COLO668 (cell line): ENCODE measurements around the gene UBE2G2.

ENCODE experiments used
- DNase-seq: peaks from one replicate; lab custom pipeline; 2025; ENCODE audit not compliant: unreplicated experiment; lab: John Stamatoyannopoulos, UW

The UBE2G2 gene

DNA sequence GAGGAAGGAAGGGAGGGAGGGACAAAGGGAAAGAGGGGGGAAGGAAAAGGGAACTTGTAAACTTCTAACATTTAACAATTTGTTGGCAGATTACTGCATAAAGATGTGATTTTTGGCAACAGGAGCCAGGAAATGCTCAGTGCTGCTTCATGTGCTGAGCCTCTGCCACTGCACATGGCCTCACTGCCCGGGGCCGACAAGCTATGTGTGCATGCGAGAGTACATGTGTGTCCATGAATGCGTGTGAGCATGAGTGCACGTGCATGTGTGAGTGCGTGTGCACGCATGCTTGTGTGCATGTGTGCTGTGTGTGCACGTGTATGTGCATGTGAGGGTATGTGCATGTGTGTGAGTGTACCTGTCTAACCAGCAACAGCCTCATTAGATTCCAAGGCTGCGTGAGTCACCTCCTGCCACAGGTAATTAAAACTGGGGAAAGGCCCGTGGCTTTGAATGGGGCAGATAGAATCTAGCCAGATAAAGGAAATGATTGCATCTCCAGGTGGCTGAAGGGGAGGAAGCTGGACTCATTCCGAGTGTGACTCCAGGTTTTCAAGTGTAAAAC, 48.9 kb downstream of the UBE2G2 start:
- peak; percentile 63 for DNase-seq

DNA sequence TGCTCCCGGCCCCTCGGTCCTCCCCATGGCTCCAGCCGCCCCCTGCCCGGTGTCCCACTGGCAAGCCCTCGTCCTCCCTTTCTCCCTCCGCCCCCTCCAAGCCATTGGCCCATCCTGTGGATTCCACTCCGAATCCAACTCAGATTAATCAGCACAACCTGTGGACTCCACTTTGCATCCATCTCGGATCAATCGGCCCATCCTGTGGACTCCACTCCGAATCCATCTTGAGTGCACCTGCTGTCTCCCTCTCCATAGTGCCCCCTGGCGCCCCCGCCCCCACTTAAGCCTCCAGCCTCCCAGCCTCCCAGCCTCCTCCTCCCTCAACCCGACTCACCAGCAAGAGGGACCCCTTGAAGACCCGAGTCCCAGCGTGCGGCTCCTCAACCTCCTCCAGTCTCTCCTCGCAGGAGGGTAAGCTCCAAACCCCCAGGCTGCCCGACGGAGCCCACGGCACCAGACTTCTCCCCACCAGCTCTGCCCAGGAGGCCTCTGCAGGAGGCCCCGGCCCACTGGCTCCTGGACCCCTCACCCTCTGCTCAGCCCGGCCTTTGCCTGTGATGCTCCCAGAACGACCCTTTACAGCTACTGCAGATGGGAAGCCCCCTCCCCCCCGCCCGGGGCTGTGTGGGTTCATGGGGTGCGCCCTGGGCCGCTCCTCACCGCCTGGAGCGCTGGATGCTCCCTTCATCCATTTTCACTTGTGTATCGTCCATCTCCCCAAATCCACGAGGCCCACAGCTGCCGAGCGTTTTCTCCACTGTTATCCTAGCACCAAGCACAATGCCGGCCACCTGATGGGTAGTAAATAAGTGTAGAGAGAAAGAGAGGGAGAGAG, 49.6 kb downstream of the UBE2G2 start:
- DNase-seq = no peak

DNA sequence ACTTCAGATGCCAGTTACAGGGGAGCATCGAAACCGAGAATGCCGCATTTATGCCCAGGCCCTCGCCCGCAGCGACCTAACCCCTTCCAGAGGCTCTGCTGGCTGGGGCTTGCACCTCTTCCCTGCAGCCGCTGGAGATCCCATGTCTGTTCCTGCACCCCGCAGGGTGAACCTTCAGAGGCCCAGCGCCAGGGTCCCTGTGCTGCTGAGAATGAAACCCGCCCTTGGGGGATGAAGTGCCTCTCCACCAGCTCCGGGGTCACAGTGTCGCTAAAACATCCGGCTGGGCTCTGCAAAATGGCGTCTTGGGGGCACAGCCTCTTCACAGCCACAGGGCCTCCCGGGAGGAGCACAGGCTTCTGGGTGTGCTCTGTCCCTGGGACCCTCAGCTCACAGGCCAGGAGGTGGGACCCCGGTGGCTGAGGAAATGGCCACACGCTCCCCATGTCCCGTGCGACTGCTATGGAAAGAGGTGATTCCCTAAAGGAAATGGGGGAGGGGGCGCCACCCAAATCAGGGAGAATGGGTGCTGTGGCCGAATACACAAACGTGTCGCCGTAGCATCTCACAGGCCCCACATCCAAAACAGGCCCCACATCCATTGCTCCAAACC, 50.3 kb downstream of the UBE2G2 start:
- no peak for DNase-seq

DNA sequence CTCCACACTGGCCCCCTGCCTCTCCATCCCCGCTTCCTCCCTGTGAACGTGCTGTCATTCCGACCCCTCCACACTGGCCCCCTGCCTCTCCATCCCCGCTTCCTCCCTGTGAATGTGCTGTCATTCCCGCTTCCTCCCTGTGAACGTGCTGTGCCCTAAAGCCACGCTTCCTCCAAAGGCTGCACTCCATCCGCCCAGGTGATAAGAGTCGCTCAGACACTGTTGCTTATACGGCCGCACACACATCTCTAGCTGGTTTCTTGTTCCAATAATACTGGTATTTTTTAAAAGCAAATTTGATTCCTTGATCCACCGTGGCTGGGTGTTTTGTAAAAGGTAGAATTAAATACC, 51.0 kb downstream of the UBE2G2 start:
- no peak for DNase-seq

DNA sequence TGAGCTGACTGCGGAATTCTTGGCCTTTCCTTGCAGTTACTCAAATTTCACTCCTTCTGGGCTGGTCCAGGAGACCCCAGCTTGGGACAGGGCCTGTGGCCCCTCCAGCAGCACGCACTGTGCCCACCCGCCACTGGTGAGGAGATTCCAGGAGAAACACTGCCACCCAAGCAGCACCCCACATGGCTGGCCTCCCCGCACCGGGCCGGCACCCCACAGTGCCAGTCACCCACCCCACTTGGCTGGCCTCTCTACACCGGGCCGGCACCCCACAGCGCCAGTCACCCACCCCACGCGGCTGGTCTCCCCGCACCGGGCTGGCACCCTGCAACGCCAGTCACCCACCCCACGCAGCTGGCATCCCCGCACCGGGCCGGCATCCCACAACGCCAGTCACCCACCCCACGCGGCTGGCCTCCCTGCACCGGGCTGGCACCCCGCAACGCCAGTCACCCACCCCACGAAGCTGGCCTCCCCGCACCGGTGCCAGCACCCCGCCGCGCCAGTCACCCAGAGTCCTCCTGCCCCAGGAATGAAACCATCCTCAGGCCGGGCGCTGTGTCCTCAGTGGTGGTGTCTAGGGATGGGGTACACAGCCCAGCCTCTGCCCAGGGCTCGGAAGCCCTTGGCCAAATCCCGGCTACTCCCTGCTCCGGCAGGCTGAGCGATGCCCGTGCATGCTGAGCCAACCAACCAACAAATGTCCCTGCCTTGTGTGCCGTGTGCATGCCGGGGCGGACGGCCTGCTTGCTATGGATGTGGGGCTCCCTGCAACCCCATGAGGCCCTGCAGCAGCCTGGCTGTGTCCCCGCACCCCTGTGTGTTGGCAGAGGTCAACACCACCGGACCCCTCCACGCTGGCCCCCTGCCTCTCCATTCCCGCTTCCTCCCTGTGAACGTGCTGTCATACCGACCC, 51.6 kb downstream of the UBE2G2 start:
- no peak for DNase-seq

DNA sequence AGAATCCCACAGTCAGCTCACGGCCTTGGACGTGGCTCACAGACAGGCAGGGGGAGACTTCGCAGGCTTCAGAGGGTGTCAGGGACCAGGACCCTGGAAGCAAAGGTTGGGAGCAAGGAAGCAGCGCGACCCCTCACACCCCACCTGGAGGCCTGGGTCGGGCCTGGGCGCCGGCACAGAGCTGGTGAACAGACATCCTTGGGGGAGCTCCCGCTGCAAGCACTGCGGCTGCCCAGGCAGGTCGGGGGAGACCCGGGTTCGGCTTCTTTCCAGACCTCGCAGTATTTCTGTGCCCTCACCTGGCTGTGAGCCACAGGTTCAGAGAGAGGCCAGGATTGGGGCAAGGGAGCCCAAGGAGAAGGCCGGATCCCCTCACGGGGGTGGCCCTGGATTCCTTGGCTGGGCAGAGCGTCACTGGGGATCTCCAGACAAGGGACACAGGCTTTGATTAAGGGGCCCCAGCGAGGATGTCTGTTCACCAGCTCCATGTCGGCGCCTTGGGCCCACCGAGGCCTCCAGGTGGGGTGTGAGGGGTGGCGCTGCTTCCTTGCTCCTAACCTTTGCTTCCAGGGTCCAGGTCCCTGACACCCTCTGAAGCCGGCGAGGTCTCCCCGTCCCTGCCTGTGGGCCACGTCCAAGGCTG, 52.4 kb downstream of the UBE2G2 start:
- DNase-seq = no peak

DNA sequence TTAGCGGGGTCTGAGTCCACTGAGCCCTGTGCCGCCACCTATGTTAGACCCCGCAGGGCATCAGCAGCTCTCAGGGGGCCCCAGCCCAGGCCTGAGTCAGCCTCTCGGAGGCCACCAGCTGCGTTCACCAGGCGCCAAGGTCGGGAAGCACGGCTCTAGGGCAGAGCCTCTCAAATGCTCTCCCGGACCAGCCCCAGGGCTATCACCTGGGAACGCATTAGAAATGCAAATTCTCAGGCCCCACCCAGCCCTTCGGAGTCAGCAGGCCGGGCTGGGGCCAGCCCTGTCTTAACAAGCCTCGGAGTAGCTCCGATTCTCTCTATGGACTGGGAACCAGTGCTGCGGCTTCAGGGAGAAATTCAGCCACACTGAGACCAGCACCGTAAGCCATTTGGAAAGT, 53.0 kb downstream of the UBE2G2 start:
- DNase-seq = peak; percentile 78

DNA sequence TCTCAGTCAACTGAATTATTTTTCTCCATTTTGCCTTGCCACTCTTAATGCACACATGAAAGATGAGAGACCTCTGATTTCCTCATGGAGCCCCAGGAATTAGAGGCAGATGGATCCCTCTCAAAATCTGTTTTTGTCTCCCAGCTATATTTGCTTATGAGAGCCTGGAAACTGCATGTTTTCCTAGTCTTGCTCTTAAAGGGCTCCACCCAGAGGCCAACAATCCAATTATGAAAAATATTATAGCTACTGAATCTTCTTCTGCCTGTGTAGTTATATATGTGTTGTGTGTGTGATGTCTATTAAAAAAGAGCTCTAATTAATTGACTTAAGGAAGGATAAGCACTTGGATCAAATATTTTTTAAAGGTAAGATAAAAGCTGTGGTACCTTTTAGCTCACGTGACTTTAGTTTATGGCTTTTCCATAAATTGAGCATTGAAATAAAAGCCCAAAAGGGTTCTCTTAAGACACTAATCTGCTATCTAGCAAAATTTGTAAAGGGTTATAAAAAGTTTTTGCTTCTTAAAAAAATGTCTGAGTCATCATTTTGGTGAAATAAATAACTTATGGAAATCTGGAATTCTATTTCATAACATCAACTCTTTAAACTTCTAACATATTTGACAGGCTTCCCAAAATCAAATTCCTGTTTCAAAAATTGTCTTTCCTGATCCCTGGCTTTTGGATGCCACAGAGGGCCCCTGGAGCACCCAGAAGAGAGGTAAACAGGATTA, 59.0 kb downstream of the UBE2G2 start:
- DNase-seq = peak; percentile 26

DNA sequence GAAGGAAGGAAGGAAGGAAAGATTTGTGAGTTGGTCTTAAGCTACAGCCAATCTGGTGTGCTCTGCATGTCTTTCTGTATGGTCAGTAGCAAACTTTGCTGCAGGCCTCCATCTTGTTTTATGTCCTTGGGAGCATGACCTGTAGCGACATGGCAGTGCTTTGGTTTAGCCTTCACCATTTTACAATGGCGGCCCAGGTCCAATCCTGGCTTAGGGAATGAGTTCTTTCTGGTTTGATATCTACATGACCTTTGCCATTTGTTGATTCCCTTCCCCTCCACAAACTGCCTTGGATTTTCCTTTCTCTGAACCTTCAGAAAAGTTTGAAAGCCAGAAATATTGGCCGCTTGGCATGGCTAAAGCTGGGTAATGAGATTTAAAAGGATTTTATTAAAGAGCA, 59.7 kb downstream of the UBE2G2 start:
- no peak for DNase-seq

DNA sequence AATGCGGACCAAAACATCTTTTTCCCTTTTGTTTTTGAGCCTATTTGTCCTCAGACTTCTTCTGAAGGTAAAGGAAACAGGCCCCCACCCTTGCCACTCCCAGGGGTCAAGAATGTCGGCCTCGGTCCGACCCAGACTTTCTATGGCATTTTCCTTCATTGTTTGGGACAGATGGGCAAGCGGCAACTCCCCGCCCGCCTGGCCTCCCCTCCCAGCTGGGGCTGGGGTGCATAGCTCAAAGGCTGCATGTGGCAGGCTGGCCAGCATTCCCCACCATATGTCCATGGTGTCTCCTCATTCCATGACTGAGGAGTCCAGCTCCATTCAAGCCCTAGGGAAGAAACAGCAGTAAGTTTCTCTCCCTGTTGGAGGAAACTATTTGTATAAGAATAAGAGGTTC, 60.9 kb downstream of the UBE2G2 start:
- DNase-seq = no peak

DNA sequence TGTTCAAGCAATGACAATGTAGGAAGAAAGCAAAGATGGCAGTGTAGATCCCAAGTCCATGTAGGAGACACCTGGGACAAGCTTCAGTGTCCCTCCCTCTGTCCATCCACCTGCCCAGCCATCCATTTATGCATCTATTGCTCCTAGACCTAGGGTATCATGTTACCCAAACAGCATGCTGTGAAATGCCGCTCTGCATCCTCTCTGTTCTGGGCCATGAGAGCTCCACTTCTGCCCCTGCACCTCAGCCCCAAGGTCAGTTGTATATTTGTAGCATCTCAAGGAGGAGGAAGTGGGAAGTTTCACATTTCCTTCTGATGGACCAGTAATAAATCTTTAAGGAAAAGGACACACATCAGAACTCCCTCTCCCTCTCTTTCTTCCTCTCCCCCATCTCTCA, 62.3 kb downstream of the UBE2G2 start:
- peak; percentile 32 for DNase-seq

DNA sequence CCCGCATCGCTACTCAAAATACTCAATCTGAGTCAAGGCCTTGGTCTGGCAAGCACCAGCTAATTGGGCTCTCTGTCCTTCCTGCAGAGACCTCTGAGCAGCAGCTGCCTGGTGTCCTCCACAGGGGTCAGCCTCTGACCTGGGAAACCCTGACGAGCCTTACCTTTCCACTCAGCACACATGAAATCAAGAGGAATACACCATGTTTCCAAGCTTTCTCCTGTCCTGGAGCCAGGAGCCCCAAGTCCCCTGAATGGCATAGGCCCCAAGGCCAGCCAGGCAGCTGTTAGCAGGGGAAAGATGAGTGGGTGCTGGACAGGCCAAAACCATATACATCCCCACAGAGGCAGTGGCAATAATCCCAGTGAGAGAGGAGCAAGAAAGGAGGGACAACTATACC, 63.0 kb downstream of the UBE2G2 start:
- DNase-seq = no peak

DNA sequence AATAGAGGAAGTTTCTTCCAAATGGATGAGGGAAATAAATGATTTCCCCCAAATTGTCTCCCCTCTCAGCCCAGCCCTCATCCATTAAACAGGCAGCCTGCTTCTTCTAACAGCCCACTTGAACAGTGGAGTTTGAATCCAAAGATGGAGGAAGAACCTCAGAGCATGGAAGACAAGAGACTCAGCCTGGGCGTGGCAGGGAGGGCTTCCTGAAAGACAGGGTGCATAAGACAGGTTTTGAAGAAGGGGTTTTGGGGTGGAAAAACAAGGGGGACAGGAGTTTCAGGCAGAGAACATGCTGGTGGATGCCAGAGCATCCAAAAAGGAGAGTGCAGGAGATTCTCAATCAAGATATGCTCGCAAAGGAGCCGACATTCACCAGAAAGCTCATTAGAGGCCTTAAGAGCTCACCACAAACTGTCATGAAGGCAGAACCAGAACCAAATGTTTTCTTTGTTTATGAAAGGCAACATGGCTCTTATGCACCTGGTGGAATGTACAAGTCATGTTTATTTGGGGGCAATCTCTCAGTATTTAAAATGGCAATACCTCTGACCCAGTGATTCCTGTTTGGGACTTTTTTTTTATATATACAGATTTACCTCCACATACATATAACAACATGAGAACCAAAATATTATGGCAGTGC, 63.8 kb downstream of the UBE2G2 start:
- DNase-seq = no peak

DNA sequence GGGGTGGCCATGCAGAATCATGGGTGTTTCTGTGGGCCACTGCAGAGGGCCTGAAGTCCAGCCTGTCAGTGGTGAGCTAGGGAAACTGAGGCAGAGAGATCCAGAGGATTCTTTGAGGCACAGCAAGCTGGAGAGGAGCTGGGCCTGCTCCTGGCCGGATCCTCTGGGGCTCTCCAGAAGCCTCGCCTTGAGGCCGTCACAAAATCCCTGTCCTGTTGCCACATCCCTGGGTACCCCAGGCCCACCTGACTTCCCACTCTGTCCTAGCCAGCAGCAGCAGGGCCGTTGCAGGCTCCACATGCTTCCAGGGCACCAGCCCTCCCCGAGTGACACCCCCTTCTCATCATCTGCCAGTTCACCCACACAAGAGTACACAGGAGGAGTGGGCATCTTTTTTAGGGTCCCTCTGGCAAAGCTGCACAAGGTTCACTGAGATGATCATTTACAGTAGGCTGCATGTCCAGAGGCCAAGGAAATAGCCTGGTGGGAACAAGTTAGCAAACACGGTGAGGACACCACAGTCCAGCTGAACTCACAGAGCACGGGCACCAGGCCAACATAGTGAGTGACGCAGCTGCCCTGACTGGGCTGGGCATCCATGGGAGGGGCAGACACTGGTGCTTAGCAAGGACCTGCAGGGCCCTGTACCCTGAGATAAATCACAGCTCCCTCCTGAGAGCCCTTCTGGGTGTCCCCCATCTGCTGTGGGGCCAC, 65.2 kb downstream of the UBE2G2 start:
- peak; percentile 99 for DNase-seq

DNA sequence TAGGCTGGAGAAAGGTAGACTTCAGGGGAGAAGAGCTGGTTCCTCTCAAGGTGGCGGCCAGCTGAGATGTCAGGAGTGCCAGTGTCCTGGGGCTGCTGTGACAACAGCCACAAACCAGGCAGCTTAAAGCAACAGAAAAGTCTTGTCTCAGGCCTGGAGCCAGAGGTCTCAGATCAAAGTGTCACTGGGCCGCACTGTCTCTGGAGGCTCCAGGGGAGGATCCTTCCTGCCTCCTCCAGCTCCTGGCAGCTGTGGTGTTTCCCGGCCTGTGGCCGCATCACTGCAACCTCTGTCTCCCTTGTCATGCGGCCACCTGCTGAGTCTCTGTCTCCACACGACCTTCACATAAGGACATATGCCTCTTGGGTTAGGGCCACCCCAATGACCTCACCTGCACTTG, 65.8 kb downstream of the UBE2G2 start:
- peak; percentile 78 for DNase-seq

DNA sequence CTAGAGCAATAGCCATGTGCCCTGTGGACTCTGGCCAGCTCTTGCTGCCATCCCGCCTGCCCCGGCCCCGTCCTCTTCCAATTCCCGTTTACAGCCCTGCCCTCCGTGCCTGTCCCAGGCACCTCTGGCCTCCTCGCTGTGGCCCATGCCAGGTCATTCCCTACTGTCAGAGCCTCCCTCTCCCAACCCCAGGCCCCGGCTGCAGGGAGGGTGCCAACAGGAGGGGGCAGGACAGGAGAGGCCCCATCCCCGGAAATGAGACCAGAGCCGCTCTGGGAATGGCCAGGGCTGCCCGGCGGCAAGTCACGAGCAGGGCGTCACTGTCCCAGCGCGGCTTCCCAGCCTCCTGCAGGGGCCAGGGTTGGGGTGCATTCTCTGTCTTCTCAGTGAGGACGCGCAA, 66.8 kb downstream of the UBE2G2 start:
- no peak for DNase-seq

DNA sequence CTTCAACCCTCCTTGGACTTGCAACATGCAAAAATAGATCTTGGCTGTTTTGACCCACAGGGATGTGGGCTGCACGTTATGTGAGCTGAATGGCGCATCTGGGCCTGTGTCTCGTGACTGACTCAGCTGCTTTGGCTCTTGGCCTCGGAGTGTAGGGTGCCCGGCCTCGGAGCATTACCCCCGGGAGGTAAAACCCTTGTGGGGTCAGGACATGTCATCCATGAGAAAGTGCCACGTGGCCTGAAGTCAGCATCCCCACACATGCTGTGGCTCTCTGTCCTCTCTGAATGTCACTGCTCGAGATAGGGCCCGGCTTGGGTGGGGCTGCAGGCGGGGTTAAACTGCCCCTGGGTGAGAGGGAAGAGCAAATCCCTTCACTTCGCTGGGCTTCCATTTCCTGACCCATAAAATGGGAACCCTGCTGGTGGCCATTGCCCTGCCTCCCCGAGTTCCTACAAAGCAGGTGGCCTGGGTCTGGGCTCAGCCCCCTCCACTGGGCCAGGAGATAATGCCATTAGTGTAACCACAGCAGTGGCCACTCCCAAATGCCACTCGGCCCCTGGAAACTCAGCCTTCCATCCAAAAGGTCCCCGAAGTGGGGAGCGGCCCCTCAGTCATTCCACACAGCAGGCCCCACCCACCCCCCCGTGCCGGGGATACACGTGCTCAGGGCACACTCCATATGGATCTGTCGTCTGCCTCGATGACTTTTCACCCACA, 67.4 kb downstream of the UBE2G2 start:
- DNase-seq = no peak

DNA sequence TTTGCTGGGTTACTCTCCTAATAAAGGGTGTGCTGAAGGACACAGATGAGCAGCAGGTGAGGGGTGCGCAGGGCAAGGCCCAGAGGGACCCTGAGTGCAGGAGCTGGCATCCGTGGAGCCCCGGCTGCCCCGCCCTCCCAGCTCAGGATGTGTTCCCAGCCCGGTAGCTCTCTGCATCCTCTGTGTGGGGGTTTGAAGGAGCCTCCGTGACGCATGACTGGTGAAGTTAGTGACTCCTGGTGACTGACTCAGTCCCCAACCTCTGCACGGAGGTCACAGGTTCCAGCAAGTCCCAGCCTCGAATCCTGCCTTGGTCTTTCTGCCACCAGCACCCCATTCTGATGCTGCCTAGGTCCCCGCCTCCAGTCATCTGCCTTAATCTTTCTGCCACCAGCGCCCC, 68.7 kb downstream of the UBE2G2 start:
- no peak for DNase-seq

DNA sequence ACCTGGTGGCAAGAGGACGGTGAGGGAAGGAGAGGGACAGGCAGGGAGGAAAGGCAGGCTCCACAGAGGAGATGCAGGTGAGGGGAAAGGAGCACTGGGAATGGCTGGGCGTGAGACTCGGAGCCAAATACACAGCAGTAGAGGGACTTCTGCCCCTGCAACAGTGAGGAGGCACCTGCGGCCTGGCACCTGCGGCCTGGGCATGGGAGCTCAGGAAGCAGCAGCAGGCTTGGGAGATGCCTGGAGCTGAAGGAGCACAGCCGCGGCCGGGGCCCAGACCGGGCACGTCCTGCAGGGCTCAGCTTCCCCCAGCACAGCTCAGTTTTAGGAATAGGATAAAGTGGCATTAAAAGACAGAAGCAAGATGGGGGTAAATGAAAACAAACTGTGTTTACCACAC, 69.4 kb downstream of the UBE2G2 start:
- DNase-seq = no peak
